Activated naive CD4-positive, alpha-beta T cell treated with anti-CD3 and anti-CD28 coated beads, Interleukin-2, amount 50 U/mL, for 24 hours (primary cell): ENCODE results near the gene ZFAND3.
"Not testable (repeated sequence)": the region's sequence is repeated elsewhere in the genome, so short reads cannot be mapped to it uniquely, and the experiment has no call there.

Source experiments
- H3K27ac Mint-ChIP-seq: one replicate; pipeline ENCODE4 v1.8.0; 2021; ENCODE audit warnings: mild to moderate bottlenecking, mixed read lengths
- H3K27me3 Mint-ChIP-seq: one replicate; pipeline ENCODE4 v1.8.0; 2021; ENCODE audit warnings: mixed read lengths
- H3K36me3 Mint-ChIP-seq: one replicate; pipeline ENCODE4 v1.8.0; 2021; ENCODE audit warnings: mixed read lengths
- H3K4me1 Mint-ChIP-seq: one replicate; pipeline ENCODE4 v1.8.0; 2021; ENCODE audit warnings: mixed read lengths
- H3K4me3 Mint-ChIP-seq: one replicate; pipeline ENCODE4 v1.8.0; 2021; ENCODE audit warnings: mild to moderate bottlenecking, mixed read lengths
- H3K9me3 Mint-ChIP-seq: one replicate; pipeline ENCODE4 v1.8.0; 2021; ENCODE audit warnings: mixed read lengths

The ZFAND3 gene

GRCh38 chr6:37938909-37939308, 119.4 kb downstream of the ZFAND3 start:
- no peak overlapping the region for H3K4me3 Mint-ChIP-seq

DNA sequence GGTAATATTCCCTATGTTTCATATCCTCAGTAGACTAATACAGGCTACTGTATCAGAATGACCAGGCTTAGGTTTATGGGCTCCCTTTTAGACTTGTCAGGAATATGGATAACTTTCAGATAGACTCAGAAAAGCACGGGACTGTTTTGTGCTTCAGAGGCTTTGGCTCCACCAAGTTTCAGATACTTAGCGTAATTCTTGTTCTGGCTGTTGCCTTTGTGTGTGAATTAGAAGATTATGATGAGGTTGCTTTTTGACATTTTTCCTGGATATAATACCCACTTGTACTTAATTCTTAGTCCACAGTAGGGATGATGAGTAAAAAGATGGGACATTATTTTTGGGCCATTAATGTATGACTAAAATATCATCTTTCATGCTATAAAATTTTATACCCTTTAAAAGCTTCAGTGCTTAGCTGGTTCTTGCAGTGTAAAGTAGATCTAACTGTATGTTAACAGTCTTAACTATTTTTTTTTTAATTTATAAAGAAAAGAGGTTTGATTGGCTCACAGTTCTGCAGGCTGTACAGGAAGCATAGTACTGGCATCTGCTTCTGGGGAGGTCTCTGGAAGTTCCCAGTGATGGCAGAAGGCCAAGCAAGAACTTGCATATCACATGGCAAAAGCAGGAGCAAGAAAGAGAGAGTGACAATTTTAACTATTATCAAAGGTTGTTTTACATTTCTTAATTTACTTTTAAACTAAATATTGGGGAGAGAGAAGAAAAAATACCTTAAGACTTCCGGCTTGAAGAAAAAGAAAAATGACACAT, 120.7 kb downstream of the ZFAND3 start:
- no peak overlapping the region for H3K27ac Mint-ChIP-seq
- peaks cover 61% of the 10 kb centered on the region for H3K4me1 Mint-ChIP-seq
- H3K27me3 Mint-ChIP-seq, result no peaks in the 10 kb centered on the region
- no peak overlapping the region for H3K4me3 Mint-ChIP-seq
- no peaks in the 10 kb centered on the region for H3K9me3 Mint-ChIP-seq
- peaks cover 9% of the 10 kb centered on the region for H3K36me3 Mint-ChIP-seq

More at GRCh38 chr6:37938909-37939308, 119.4 kb downstream of the ZFAND3 start:
- no peaks in the 10 kb centered on the region for H3K9me3 Mint-ChIP-seq
- no peak overlapping the region for H3K27ac Mint-ChIP-seq
- H3K36me3 Mint-ChIP-seq, result peaks cover 12% of the 10 kb centered on the region
- no peaks in the 10 kb centered on the region for H3K27me3 Mint-ChIP-seq
- peaks cover 58% of the 10 kb centered on the region for H3K4me1 Mint-ChIP-seq

GRCh38 chr6:37941871-37942270, 122.3 kb downstream of the ZFAND3 start:
- Mint-ChIP-seq H3K4me3 (no peak overlapping the region), H3K27me3 (no peaks in the 10 kb centered on the region), H3K4me1 (peaks cover 62% of the 10 kb centered on the region), H3K9me3 (no peaks in the 10 kb centered on the region), H3K36me3 (peaks cover 6% of the 10 kb centered on the region), H3K27ac (no peak overlapping the region)

- no peaks in the 10 kb centered on the region for H3K27me3 Mint-ChIP-seq
- H3K9me3 Mint-ChIP-seq, result no peaks in the 10 kb centered on the region
- peaks cover 7% of the 10 kb centered on the region for H3K36me3 Mint-ChIP-seq
- peaks cover 59% of the 10 kb centered on the region for H3K4me1 Mint-ChIP-seq
- no peak overlapping the region for H3K4me3 Mint-ChIP-seq
- no peak overlapping the region for H3K27ac Mint-ChIP-seq
These were observed 123.3 kb downstream of the ZFAND3 start for GRCh38 chr6:37942606-37943376.

- H3K27ac Mint-ChIP-seq, result no peak overlapping the region
- no peaks in the 10 kb centered on the region for H3K27me3 Mint-ChIP-seq
- no peak overlapping the region for H3K4me3 Mint-ChIP-seq
- peaks cover 13% of the 10 kb centered on the region for H3K36me3 Mint-ChIP-seq
- H3K4me1 Mint-ChIP-seq, result peaks cover 59% of the 10 kb centered on the region
- H3K9me3 Mint-ChIP-seq, result no peaks in the 10 kb centered on the region
These were observed 124.0 kb downstream of the ZFAND3 start for GRCh38 chr6:37943436-37944058.

DNA sequence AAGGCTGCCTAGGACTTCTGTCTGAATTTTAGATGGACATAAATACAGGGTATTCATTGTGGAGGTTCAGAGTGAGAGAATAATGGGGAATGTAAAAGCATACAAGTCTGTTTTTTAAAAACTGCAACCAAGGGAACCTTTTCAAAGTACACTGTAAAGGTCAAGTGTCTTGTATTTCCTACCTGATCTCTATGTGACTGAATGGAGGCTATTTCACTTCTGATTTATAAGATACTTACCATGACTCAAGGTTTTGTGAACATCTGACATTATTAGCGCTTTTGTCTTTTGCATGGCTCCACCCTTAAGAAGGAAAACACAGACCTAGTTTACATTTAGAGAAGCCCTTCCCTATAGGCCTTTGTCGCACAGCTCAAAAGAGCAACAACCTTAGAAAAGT, 126.5 kb downstream of the ZFAND3 start:
- Mint-ChIP-seq H3K9me3 (no peaks in the 10 kb centered on the region), H3K4me1 (peaks cover 71% of the 10 kb centered on the region), H3K27me3 (no peaks in the 10 kb centered on the region), H3K36me3 (peaks cover 18% of the 10 kb centered on the region), H3K27ac (no peak overlapping the region), H3K4me3 (no peak overlapping the region)

GRCh38 chr6:37947468-37947867, 127.9 kb downstream of the ZFAND3 start:
- H3K4me1 Mint-ChIP-seq, result peaks cover 82% of the 10 kb centered on the region

DNA sequence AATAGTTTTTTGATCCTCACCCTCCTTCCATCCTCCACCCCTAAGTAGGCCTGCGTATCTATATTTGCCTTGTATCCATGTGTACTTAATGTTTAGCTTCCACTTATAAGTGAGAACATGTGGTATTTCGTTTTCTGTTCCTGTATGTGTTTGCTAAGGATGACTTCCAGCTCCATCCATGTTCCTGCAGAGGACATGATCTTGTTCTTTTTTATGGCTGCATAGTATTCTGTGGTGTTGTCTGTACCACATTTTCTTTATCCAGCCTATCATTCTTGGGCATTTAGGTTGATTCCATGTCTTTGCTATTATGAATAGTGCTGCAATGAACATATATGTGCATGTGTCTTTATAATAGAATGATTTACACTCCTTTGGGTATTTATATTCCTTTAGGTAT, 129.1 kb downstream of the ZFAND3 start:
- H3K36me3 Mint-ChIP-seq, result peaks cover 18% of the 10 kb centered on the region

More at GRCh38 chr6:37947468-37947867, 127.9 kb downstream of the ZFAND3 start:
- peak overlapping the region; percentile 30 for H3K27ac Mint-ChIP-seq
- no peaks in the 10 kb centered on the region for H3K9me3 Mint-ChIP-seq
- H3K4me3 Mint-ChIP-seq, result peak overlapping the region; percentile 64
- peaks cover 18% of the 10 kb centered on the region for H3K36me3 Mint-ChIP-seq
- H3K27me3 Mint-ChIP-seq, result no peaks in the 10 kb centered on the region

DNA sequence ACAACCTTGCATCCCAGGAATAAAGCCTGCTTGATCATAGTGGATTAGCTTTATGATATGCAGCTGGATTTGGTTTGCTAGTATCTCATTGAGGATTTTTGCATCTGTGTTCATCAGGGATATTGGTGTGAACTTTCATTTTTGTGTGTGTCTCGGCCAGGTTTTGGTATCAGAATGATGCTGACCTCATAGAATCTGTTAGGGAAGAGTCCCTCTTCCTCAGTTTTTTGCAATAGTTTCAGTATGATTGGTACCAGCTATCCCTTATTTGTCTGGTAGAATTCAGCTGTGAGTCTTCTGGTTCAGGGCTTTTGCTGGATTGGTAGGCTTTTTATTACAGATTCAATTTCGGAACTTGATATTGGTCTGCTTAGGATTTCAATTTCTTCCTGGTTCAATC, 132.5 kb downstream of the ZFAND3 start:
- Mint-ChIP-seq H3K4me1 (peaks cover 57% of the 10 kb centered on the region), H3K9me3 (no peaks in the 10 kb centered on the region), H3K27ac (no peak overlapping the region)

More for the DNA sequence above, 129.1 kb downstream of the ZFAND3 start:
- not testable (repeated sequence) for H3K4me3 Mint-ChIP-seq, H3K27me3 Mint-ChIP-seq, H3K27ac Mint-ChIP-seq, H3K9me3 Mint-ChIP-seq
- H3K4me1 Mint-ChIP-seq, result peaks cover 83% of the 10 kb centered on the region

DNA sequence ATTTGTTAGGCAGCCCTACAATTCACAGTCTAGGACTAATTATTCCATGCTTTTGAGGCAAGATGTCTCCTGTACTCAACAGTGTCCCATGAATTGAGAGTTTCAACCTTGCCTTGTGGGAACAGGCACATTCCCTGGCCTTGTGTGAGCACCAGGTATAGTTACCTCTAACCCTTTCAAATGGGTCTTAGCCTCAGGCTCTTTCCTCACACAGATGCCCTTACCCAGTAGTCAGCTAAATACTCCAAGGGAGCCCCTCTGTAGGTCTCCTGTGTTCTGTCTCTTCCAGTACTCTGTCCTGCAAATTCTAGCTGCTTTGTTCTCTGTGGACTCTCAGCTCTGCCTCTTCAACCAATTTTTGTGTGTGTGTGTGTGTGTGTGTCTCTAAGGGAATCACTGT, 135.3 kb downstream of the ZFAND3 start:
- Mint-ChIP-seq H3K4me3 (no peak overlapping the region), H3K27me3 (no peaks in the 10 kb centered on the region)

More for the DNA sequence above, 132.5 kb downstream of the ZFAND3 start:
- H3K4me3 Mint-ChIP-seq, result no peak overlapping the region
- H3K27me3 Mint-ChIP-seq, result no peaks in the 10 kb centered on the region
- H3K36me3 Mint-ChIP-seq, result peaks cover 18% of the 10 kb centered on the region

DNA sequence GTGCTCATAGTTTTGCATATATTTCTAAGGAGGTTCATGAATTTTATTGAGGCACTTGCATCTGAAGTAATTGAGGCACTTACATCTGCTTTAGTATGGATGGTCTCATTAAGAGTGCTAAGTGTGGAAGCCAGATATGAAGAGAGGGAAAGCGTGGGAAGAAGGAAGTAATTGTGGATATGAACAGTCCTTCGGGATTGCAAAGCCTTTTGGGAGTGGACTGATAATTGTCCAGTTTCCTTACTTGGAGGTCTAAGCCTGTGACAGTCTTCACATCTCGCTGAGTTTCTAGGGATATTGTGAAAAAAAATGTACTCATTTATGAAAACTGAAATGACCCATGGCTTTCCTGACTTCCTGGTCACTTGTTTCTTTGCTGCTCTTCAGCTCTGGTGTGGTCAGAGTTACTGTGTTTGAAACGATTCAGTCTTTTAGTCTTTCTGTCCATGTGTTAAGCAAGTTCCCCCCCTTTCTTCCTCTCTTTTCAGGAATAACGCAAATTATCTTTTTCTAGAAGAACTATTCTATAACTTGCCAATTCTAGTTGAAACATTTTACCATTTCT, 137.3 kb downstream of the ZFAND3 start:
- H3K4me3 Mint-ChIP-seq, result no peak overlapping the region
- H3K27me3 Mint-ChIP-seq, result no peaks in the 10 kb centered on the region
- H3K4me1 Mint-ChIP-seq, result peaks cover 37% of the 10 kb centered on the region
- no peak overlapping the region for H3K27ac Mint-ChIP-seq
- H3K9me3 Mint-ChIP-seq, result no peaks in the 10 kb centered on the region
- H3K36me3 Mint-ChIP-seq, result peaks cover 4% of the 10 kb centered on the region

More for the DNA sequence above, 135.3 kb downstream of the ZFAND3 start:
- peaks cover 3% of the 10 kb centered on the region for H3K36me3 Mint-ChIP-seq
- no peak overlapping the region for H3K27ac Mint-ChIP-seq
- no peaks in the 10 kb centered on the region for H3K9me3 Mint-ChIP-seq
- peaks cover 43% of the 10 kb centered on the region for H3K4me1 Mint-ChIP-seq

- Mint-ChIP-seq H3K36me3 (peaks cover 12% of the 10 kb centered on the region), H3K27ac (no peak overlapping the region), H3K27me3 (no peaks in the 10 kb centered on the region), H3K9me3 (peaks cover 5% of the 10 kb centered on the region), H3K4me1 (peaks cover 45% of the 10 kb centered on the region), H3K4me3 (no peak overlapping the region)
These were observed 139.5 kb downstream of the ZFAND3 start for GRCh38 chr6:37959061-37959460.

- Mint-ChIP-seq H3K9me3 (peaks cover 5% of the 10 kb centered on the region), H3K4me3 (no peak overlapping the region), H3K4me1 (peaks cover 58% of the 10 kb centered on the region), H3K36me3 (peaks cover 15% of the 10 kb centered on the region), H3K27ac (no peak overlapping the region), H3K27me3 (no peaks in the 10 kb centered on the region)
These were observed 140.8 kb downstream of the ZFAND3 start for GRCh38 chr6:37960139-37960935.

- not testable (repeated sequence) for H3K4me3 Mint-ChIP-seq, H3K27me3 Mint-ChIP-seq, H3K27ac Mint-ChIP-seq
- Mint-ChIP-seq H3K36me3 (peaks cover 26% of the 10 kb centered on the region), H3K4me1 (peaks cover 78% of the 10 kb centered on the region), H3K9me3 (peaks cover 11% of the 10 kb centered on the region)
These were observed 143.1 kb downstream of the ZFAND3 start for GRCh38 chr6:37962481-37963080.
